Measurements from ENCODE around the gene CLDN5.

- no peak for TF ChIP-seq POLR2AphosphoS5 (IDR thresholded peaks at IDR 0.05)
- TF ChIP-seq, protein P1, sequence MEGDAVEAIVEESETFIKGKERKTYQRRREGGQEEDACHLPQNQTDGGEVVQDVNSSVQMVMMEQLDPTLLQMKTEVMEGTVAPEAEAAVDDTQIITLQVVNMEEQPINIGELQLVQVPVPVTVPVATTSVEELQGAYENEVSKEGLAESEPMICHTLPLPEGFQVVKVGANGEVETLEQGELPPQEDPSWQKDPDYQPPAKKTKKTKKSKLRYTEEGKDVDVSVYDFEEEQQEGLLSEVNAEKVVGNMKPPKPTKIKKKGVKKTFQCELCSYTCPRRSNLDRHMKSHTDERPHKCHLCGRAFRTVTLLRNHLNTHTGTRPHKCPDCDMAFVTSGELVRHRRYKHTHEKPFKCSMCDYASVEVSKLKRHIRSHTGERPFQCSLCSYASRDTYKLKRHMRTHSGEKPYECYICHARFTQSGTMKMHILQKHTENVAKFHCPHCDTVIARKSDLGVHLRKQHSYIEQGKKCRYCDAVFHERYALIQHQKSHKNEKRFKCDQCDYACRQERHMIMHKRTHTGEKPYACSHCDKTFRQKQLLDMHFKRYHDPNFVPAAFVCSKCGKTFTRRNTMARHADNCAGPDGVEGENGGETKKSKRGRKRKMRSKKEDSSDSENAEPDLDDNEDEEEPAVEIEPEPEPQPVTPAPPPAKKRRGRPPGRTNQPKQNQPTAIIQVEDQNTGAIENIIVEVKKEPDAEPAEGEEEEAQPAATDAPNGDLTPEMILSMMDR (IDR thresholded peaks at IDR 0.05) = no peak
Measured at GRCh38 chr22:19523240-19524169, 705 bp downstream of the CLDN5 start.
